HepG2 (cell line): ENCODE data around the gene ULK4. TPM values are rescaled to one million over a fixed set of nuclear protein-coding genes. Genes with fewer than 3 reads are reported as not detected.

ENCODE experiments used
- BHLHE40 ChIP-seq: IDR thresholded peaks from 2 replicates; pipeline ENCODE4 v1.6.1; 2011; ENCODE audit warnings: low read length, improper control_type of control experiment
- FOSL2 ChIP-seq: sonication (generic); formaldehyde crosslinking; IDR thresholded peaks from 2 replicates; pipeline ENCODE4 v1.4.0; 2020; ENCODE audit warnings: missing genetic modification reagents
- FOXM1 ChIP-seq: sonication (generic); formaldehyde crosslinking; IDR thresholded peaks from 2 replicates; pipeline ENCODE4 v1.5.0; 2020; ENCODE audit warnings: missing genetic modification reagents
- KIAA2018 ChIP-seq: sonication (generic); formaldehyde crosslinking; IDR thresholded peaks from 2 replicates; pipeline ENCODE4 v1.5.0; 2020; ENCODE audit warnings: mild to moderate bottlenecking, missing genetic modification reagents, borderline replicate concordance
- MAFK ChIP-seq, 2 experiments: IDR thresholded peaks in 1 of 2; conservative IDR thresholded peaks in 1 of 2; 2 replicates each; pipeline ENCODE4 v1.6.1; 2011; ENCODE audit warnings: improper control_type of control experiment in 2 of 2, low read length in 2 of 2
- NPAS2 ChIP-seq: sonication (generic); formaldehyde crosslinking; IDR thresholded peaks from 2 replicates; pipeline ENCODE4 v1.8.0; 2022; ENCODE audit warnings: mild to moderate bottlenecking, missing genetic modification reagents, borderline replicate concordance
- SIX1 ChIP-seq: sonication (generic); formaldehyde crosslinking; IDR thresholded peaks from 2 replicates; pipeline ENCODE4 v1.4.0; 2020; ENCODE audit warnings: missing genetic modification reagents, borderline replicate concordance
- THRA ChIP-seq: sonication (generic); formaldehyde crosslinking; IDR thresholded peaks from 2 replicates; pipeline ENCODE4 v1.4.0; 2020; ENCODE audit warnings: missing genetic modification reagents, borderline replicate concordance
- U2AF1 ChIP-seq: fragments of 200-400 bp; formaldehyde crosslinking; optimal IDR thresholded peaks from 2 replicates; pipeline ENCODE3; 2017; ENCODE audit warnings: mild to moderate bottlenecking, low read depth, low read length
- UBTF ChIP-seq: sonication (generic); formaldehyde crosslinking; IDR thresholded peaks from 2 replicates; pipeline ENCODE4 v1.4.0; 2020; ENCODE audit warnings: mild to moderate bottlenecking, missing genetic modification reagents
- ZKSCAN5 ChIP-seq: sonication (generic); formaldehyde crosslinking; IDR thresholded peaks from 2 replicates; pipeline ENCODE4 v1.5.1; 2020; ENCODE audit warnings: mild to moderate bottlenecking, missing genetic modification reagents
- ZNF710 ChIP-seq: sonication (generic); formaldehyde crosslinking; IDR thresholded peaks from 2 replicates; pipeline ENCODE4 v1.5.0; 2020; ENCODE audit warnings: mild to moderate bottlenecking, missing genetic modification reagents, borderline replicate concordance
- ZNF746 ChIP-seq: sonication (generic); formaldehyde crosslinking; IDR thresholded peaks from 2 replicates; pipeline ENCODE4 v1.8.0; 2022; ENCODE audit warnings: mild to moderate bottlenecking, missing genetic modification reagents
- polyA plus RNA-seq, 8 experiments: library from polyadenylated mRNA; depleted of rRNA in 3 of 8; stranded (reverse) in 7 of 8; unstranded in 1 of 8; fragments of >200 nt; fragmentation: Illumina TruSeq in 4 of 8; extraction: Trizol in 4 of 8; gene quantifications; 2 replicates each; pipeline versions ENCODE4 v1.2.1 to v1.2.3, GENCODE V29; 2011 to 2016; ENCODE audit warnings: low read depth in 4 of 8, missing spikeins in 1 of 8, mixed read lengths in 1 of 8; ENCODE audit not compliant: insufficient read depth in 1 of 8
- total RNA-seq, 5 experiments: library from RNA; depleted of rRNA; stranded (reverse); fragments of >200 nt; fragmentation: Illumina TruSeq; extraction: Trizol; gene quantifications; 2 replicates each; pipeline ENCODE4 v1.2.3, GENCODE V29; 2016; ENCODE audit warnings: low read depth in 1 of 5

The ULK4 gene
- total and polyA plus RNA-seq, 2 of the 13 experiments (the other 11 are each of a cell fraction or from before 2014, with no cell fraction given): 6.7 to 11.8 TPM

GRCh38 chr3:41324156-41324475 lies 637.8 kb downstream of the ULK4 start (continued):
- TF ChIP-seq KIAA2018 (CRISPR knock-in tag): no peak
- TF ChIP-seq THRA: no peak
- no peak for TF ChIP-seq ZNF710
- TF ChIP-seq MAFK (conservative IDR thresholded peaks at IDR 0.05 in 1 of 2, IDR thresholded peaks at IDR 0.05 in 1 of 2; ENCODE audit: low read length in 2 of 2): no peak
- TF ChIP-seq NPAS2: no peak
- no peak for TF ChIP-seq BHLHE40
- no peak for TF ChIP-seq ZKSCAN5 (CRISPR knock-in tag)
- no peak for TF ChIP-seq UBTF (CRISPR knock-in tag)
- no peak for TF ChIP-seq ZNF746 (CRISPR knock-in tag)
- TF ChIP-seq FOSL2 (CRISPR knock-in tag): no peak
- TF ChIP-seq SIX1: no peak
- no peak for TF ChIP-seq U2AF1
- TF ChIP-seq FOXM1 (CRISPR knock-in tag): no peak
